Measurements from ENCODE around the gene PTPN14. TPM values are rescaled to one million over a fixed set of nuclear protein-coding genes. Genes with fewer than 3 reads are reported as not detected.
"Not testable (repeated sequence)": the region's sequence is repeated elsewhere in the genome, so short reads cannot be mapped to it uniquely, and the experiment has no call there.

PTPN14 gene
- total RNA-seq (2022), result 240 and 243 TPM in 2 replicates
- Bru-seq, nascent RNA, result percentile 97 among the genes with signal in this experiment
- percentile 97 among the genes with signal in this experiment for BruChase-seq, experiment 1, labeled RNA remaining after a 6-hour chase
- percentile 94 among the genes with signal in this experiment for BruChase-seq, experiment 2, labeled RNA remaining after a 2-hour chase
- long read RNA-seq, full-length matches to known transcripts, result 8 of 54 reads
- long read RNA-seq, partial matches to known transcripts, result 16 of 54 reads
- long read RNA-seq, other reads (novel, unspliced or antisense), result 30 of 54 reads

GRCh38 chr1:214551436-214552173 lies at the start of gene PTPN14:
PTPN14 (minus strand) TSS chr1:214551602; CDS start chr1:214464803, 86,799 bp downstream.
- peak; percentile 77 for TF ChIP-seq CTCF (IDR thresholded peaks at IDR 0.05; ENCODE audit: unreplicated experiment)

GRCh38 chr1:214593158-214593557 lies 41.8 kb upstream of the PTPN14 start:
- Mint-ChIP-seq H3K36me3 (ENCODE audit: insufficient read depth, unreplicated experiment) (no peaks in the 10 kb centered on the region), H3K27me3 (ENCODE audit: insufficient read depth, unreplicated experiment) (no peaks in the 10 kb centered on the region), H3K4me1 (ENCODE audit: insufficient read depth, unreplicated experiment) (no peaks in the 10 kb centered on the region), H3K27ac (ENCODE audit: low read depth, unreplicated experiment) (no peak overlapping the region), H3K4me3 (ENCODE audit: unreplicated experiment) (no peak overlapping the region), H3K9me3 (ENCODE audit: unreplicated experiment) (no peaks in the 10 kb centered on the region)
- BruUV-seq (replicated peaks), result no TSS peak
- ChIA-PET CTCF (interaction anchor here (0.6 to 21.4 kb wide), 25 partner anchors 9 to 553 kb away, joined by 3 to 958 read pairs (median 4); partner anchors contain the start of gene CENPF), POLR2A (interaction anchor here (0.7 to 5.3 kb wide), 12 partner anchors 10 to 467 kb away, joined by 3 to 40 read pairs (median 4); partner anchors contain the start of genes CENPF and PTPN14)
- intact Hi-C loops (cut with micrococcal nuclease), result no loop called here
- no peak for DNase-seq (ENCODE audit: unreplicated experiment)
- no peak for TF ChIP-seq CTCF (IDR thresholded peaks at IDR 0.05; ENCODE audit: unreplicated experiment)

More at GRCh38 chr1:214551436-214552173, at the start of gene PTPN14:
- intact Hi-C loops (cut with micrococcal nuclease), result loop anchor here (1.0 to 2.0 kb wide), 8 partner anchors 30 to 218 kb away; no protein-coding TSS in a partner anchor
- Mint-ChIP-seq H3K4me1 (ENCODE audit: insufficient read depth, unreplicated experiment) (peaks cover 39% of the 10 kb centered on the region), H3K27me3 (ENCODE audit: insufficient read depth, unreplicated experiment) (no peaks in the 10 kb centered on the region), H3K9me3 (ENCODE audit: unreplicated experiment) (no peaks in the 10 kb centered on the region), H3K27ac (ENCODE audit: low read depth, unreplicated experiment) (peak within 1 kb of the TSS; percentile 90), H3K4me3 (ENCODE audit: unreplicated experiment) (peak within 1 kb of the TSS; percentile 89), H3K36me3 (ENCODE audit: insufficient read depth, unreplicated experiment) (peaks cover 13% of the 10 kb centered on the region)
- peak; percentile 97 for DNase-seq (ENCODE audit: unreplicated experiment)
- POLR2A ChIA-PET, result interaction anchor here (0.6 to 31.1 kb wide), 37 partner anchors 9 to 1084 kb away, joined by 3 to 2189 read pairs (median 6); partner anchors contain the start of genes CENPF and KCTD3
- CTCF ChIA-PET, result interaction anchor here (0.7 to 12.4 kb wide), 28 partner anchors 9 to 549 kb away, joined by 3 to 298 read pairs (median 5); no protein-coding TSS in a partner anchor
- BruUV-seq (replicated peaks), result no TSS peak

- DNase-seq (ENCODE audit: unreplicated experiment); H3K4me3 Mint-ChIP-seq (ENCODE audit: unreplicated experiment); H3K36me3 Mint-ChIP-seq (ENCODE audit: insufficient read depth, unreplicated experiment); H3K27me3 Mint-ChIP-seq (ENCODE audit: insufficient read depth, unreplicated experiment); H3K4me1 Mint-ChIP-seq (ENCODE audit: insufficient read depth, unreplicated experiment); BruUV-seq (replicated peaks); H3K9me3 Mint-ChIP-seq (ENCODE audit: unreplicated experiment); intact Hi-C loops (cut with micrococcal nuclease): not testable (repeated sequence)
- ChIA-PET POLR2A (interaction anchor here (0.6 to 5.3 kb wide), 9 partner anchors 10 to 1490 kb away, joined by 4 to 40 read pairs (median 5); partner anchors contain the start of genes CENPF and PTPN14), CTCF (interaction anchor here (0.7 to 21.4 kb wide), 16 partner anchors 8 to 378 kb away, joined by 3 to 958 read pairs (median 10); partner anchors contain the start of gene CENPF)
- peak overlapping the region; percentile 25 for H3K27ac Mint-ChIP-seq (ENCODE audit: low read depth, unreplicated experiment)
These were observed 40.5 kb upstream of the PTPN14 start for GRCh38 chr1:214591918-214592317.

DNA sequence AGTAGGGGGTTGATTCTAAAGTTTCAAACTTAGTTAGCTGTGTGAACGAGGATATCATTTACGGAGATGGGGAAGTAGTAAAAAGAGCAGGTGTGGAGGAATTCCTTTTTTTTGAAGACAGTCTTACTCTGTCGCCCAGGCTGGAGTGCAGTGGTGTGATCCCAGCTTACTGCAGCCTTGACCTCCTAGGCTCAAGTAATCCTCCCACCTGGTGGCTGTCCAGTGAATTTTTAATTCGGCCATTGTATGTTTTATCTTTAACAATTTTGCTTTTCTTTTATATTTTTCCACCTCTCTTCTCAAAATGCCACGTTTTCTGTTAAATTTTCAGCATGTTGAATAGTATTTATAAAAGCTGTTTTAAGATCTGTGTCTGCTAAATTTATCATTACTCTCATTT lies 39.3 kb upstream of the PTPN14 start:
- no peaks in the 10 kb centered on the region for H3K9me3 Mint-ChIP-seq (ENCODE audit: unreplicated experiment)
- peak; percentile 33 for TF ChIP-seq CTCF (IDR thresholded peaks at IDR 0.05; ENCODE audit: unreplicated experiment)
- no peaks in the 10 kb centered on the region for H3K27me3 Mint-ChIP-seq (ENCODE audit: insufficient read depth, unreplicated experiment)
- DNase-seq (ENCODE audit: unreplicated experiment), result no peak
- POLR2A ChIA-PET, result interaction anchor here (1.2 to 5.3 kb wide), 4 partner anchors 8 to 114 kb away, joined by 3 to 40 read pairs (median 28); partner anchors contain the start of genes CENPF and PTPN14
- no peak overlapping the region for H3K4me3 Mint-ChIP-seq (ENCODE audit: unreplicated experiment)
- no TSS peak for BruUV-seq (replicated peaks)
- H3K36me3 Mint-ChIP-seq (ENCODE audit: insufficient read depth, unreplicated experiment), result no peaks in the 10 kb centered on the region
- no peaks in the 10 kb centered on the region for H3K4me1 Mint-ChIP-seq (ENCODE audit: insufficient read depth, unreplicated experiment)
- H3K27ac Mint-ChIP-seq (ENCODE audit: low read depth, unreplicated experiment), result no peak overlapping the region
- intact Hi-C loops (cut with micrococcal nuclease), result no loop called here
- CTCF ChIA-PET, result interaction anchor here (0.6 to 21.4 kb wide), 14 partner anchors 8 to 928 kb away, joined by 3 to 958 read pairs (median 4); no protein-coding TSS in a partner anchor

Measured in MCF 10A (cell line).